MM.1S (cell line): Measurements from ENCODE around the gene TTLL5.

ENCODE experiments used
- DNase-seq: peaks from one replicate; pipeline ENCODE4 v3.0.0-alpha.2; 2015
- H2AFZ ChIP-seq: fragments of 300-600 bp; sonication (generic); 2 replicates; pipeline ENCODE4 v1.6.0; 2016; ENCODE audit warnings: antibody characterized with exemption, low read length
- H3F3A ChIP-seq: fragments of 300-600 bp; sonication (generic); 2 replicates; pipeline ENCODE4 v1.6.1; 2016; ENCODE audit warnings: mild to moderate bottlenecking, antibody characterized with exemption, low read length, moderate library complexity, mixed read lengths; ENCODE audit not compliant: insufficient read depth
- H3K27ac ChIP-seq: fragments of 300-600 bp; sonication (generic); 2 replicates; pipeline ENCODE4 v1.5.1; 2016; ENCODE audit warnings: mild to moderate bottlenecking, low read length
- H3K27me3 ChIP-seq: fragments of 300-600 bp; sonication (generic); replicated peaks from 2 replicates; pipeline ENCODE4 v1.6.0; 2016; ENCODE audit warnings: low read length; ENCODE audit not compliant: insufficient read depth
- H3K36me3 ChIP-seq: fragments of 300-600 bp; sonication (generic); replicated peaks from 2 replicates; pipeline ENCODE4 v1.6.1; 2016; ENCODE audit warnings: mild to moderate bottlenecking, low read length, mixed read lengths; ENCODE audit not compliant: insufficient read depth
- H3K4me1 ChIP-seq: fragments of 300-600 bp; sonication (generic); 2 replicates; pipeline ENCODE4 v1.6.1; 2016; ENCODE audit warnings: low read length, mixed read lengths
- H3K4me2 ChIP-seq: fragments of 300-600 bp; sonication (generic); 2 replicates; pipeline ENCODE4 v1.6.0; 2016; ENCODE audit warnings: low read depth, low read length
- H3K4me3 ChIP-seq: fragments of 300-600 bp; sonication (generic); 2 replicates; pipeline ENCODE4 v1.5.1; 2016; ENCODE audit warnings: low read length, mixed read lengths
- H3K79me2 ChIP-seq: fragments of 300-600 bp; sonication (generic); 2 replicates; pipeline ENCODE4 v1.6.1; 2016; ENCODE audit warnings: mixed run types, low read length, mixed read lengths
- H3K9ac ChIP-seq: fragments of 300-600 bp; sonication (generic); 2 replicates; pipeline ENCODE4 v1.6.1; 2016; ENCODE audit warnings: low read length, mixed read lengths
- H3K9me2 ChIP-seq: fragments of 300-600 bp; sonication (generic); replicated peaks from 2 replicates; pipeline ENCODE4 v1.6.1; 2016; ENCODE audit warnings: mild to moderate bottlenecking, low read length, mixed read lengths; ENCODE audit not compliant: insufficient read depth
- H3K9me3 ChIP-seq: fragments of 300-600 bp; sonication (generic); replicated peaks from 2 replicates; pipeline ENCODE4 v1.6.1; 2016; ENCODE audit warnings: mild to moderate bottlenecking, low read length, mixed read lengths; ENCODE audit not compliant: insufficient read depth
- H4K20me1 ChIP-seq: fragments of 300-600 bp; sonication (generic); 2 replicates; pipeline ENCODE4 v1.6.1; 2016; ENCODE audit warnings: mild to moderate bottlenecking, low read length, moderate library complexity, mixed read lengths; ENCODE audit not compliant: insufficient read depth
- EZH2 ChIP-seq: fragments of 300-600 bp; sonication (generic); optimal IDR thresholded peaks from 2 replicates; pipeline ENCODE3; 2017; ENCODE audit warnings: low read depth, mild to moderate bottlenecking, antibody characterized with exemption, low read length, mixed read lengths
- EZH2phosphoT487 ChIP-seq: fragments of 300-600 bp; sonication (generic); IDR thresholded peaks from 2 replicates; pipeline ENCODE4 v1.6.1; 2018; ENCODE audit warnings: antibody characterized with exemption, low read length
- TF ChIP-seq, protein P1 (sequence below): fragments of 300-600 bp; sonication (generic); IDR thresholded peaks from 2 replicates; pipeline ENCODE4 v1.5.1; 2016; ENCODE audit warnings: antibody characterized with exemption, low read length, mixed read lengths

Gene TTLL5

DNA sequence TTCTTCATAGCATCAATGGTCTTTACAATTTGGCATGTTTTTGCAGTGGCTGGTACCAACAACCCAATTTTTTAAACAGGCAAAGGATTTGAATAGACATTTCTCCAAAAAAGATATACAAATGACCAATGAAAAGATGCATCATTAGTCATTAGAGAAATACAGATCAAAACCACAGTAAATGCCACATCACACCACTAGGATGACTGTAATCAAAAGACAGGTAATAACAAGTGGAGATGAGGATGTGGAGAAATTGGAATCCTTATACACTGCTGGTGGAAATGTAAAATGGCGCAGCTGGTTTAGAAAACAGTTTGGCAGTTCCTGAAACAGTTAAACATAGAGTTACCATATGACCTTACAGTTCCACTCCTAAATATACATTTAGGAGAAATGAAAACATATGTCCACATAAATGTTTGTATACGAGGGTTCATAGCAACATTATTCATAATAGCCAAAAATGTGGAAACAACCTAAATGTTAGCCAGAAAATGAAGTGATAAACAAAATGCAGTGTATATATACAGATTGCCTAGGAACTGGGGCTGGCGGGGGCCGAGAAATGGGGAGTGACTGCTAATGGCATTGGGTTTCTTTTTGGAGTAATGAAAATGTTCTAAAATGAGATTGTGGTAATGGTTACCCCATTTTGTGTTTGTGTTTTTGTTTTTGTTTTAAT is 265.5 kb downstream of the TTLL5 start:
- Histone ChIP-seq H3K4me3 (no peak overlapping the region), H3K27me3 (no peaks in the 10 kb centered on the region), H3K36me3 (no peaks in the 10 kb centered on the region), H2AFZ (no peak overlapping the region), H3K9me3 (no peaks in the 10 kb centered on the region), H3F3A (no peaks in the 10 kb centered on the region), H3K27ac (no peak overlapping the region), H3K4me2 (no peak overlapping the region), H3K79me2 (no peaks in the 10 kb centered on the region), H4K20me1 (no peaks in the 10 kb centered on the region), H3K9me2 (no peaks in the 10 kb centered on the region), H3K4me1 (no peaks in the 10 kb centered on the region), H3K9ac (no peak overlapping the region)
- TF ChIP-seq EZH2phosphoT487: no peak
- TF ChIP-seq EZH2: no peak
- TF ChIP-seq, protein P1, sequence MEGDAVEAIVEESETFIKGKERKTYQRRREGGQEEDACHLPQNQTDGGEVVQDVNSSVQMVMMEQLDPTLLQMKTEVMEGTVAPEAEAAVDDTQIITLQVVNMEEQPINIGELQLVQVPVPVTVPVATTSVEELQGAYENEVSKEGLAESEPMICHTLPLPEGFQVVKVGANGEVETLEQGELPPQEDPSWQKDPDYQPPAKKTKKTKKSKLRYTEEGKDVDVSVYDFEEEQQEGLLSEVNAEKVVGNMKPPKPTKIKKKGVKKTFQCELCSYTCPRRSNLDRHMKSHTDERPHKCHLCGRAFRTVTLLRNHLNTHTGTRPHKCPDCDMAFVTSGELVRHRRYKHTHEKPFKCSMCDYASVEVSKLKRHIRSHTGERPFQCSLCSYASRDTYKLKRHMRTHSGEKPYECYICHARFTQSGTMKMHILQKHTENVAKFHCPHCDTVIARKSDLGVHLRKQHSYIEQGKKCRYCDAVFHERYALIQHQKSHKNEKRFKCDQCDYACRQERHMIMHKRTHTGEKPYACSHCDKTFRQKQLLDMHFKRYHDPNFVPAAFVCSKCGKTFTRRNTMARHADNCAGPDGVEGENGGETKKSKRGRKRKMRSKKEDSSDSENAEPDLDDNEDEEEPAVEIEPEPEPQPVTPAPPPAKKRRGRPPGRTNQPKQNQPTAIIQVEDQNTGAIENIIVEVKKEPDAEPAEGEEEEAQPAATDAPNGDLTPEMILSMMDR: no peak
- DNase-seq: no peak

GRCh38 chr14:75927564-75928087 is 266.6 kb downstream of the TTLL5 start:
- Histone ChIP-seq H3K4me2 (no peak overlapping the region), H2AFZ (no peak overlapping the region), H3K79me2 (no peaks in the 10 kb centered on the region), H3K4me1 (no peaks in the 10 kb centered on the region), H3F3A (no peaks in the 10 kb centered on the region), H3K9ac (no peak overlapping the region), H3K9me3 (no peaks in the 10 kb centered on the region), H4K20me1 (no peaks in the 10 kb centered on the region), H3K9me2 (no peaks in the 10 kb centered on the region), H3K27me3 (no peaks in the 10 kb centered on the region), H3K27ac (no peak overlapping the region), H3K36me3 (no peaks in the 10 kb centered on the region), H3K4me3 (no peak overlapping the region)
- TF ChIP-seq EZH2phosphoT487 (no peak), EZH2 (no peak)
- TF ChIP-seq, protein P1: no peak
- no peak for DNase-seq

DNA sequence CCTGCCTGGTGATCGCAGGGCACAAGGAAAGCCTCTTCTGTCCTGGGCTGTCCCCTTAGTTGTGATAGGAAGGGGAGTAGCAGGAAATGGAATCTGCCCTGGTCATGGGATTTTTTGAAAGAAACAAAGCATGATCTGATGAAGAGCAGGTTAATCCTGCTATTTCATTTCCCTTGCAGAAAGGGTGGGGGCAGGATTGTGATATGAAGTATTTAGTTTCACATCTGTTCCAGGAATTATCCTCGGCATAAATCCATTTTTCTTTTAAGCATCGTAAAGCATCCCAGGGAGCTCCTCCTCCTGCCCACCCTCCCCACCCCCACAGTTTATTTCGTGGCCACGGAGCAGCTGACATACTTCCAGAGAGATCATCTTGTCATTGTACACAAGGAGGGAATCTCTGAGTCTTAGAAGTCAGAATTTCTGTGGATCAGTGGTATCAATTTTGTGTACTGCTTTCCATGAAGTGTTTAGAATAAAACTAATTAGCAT is 267.7 kb downstream of the TTLL5 start:
- Histone ChIP-seq H3K4me2 (no peak overlapping the region), H3F3A (no peaks in the 10 kb centered on the region), H3K79me2 (no peaks in the 10 kb centered on the region), H3K9me3 (no peaks in the 10 kb centered on the region), H3K4me1 (no peaks in the 10 kb centered on the region), H3K4me3 (no peak overlapping the region), H3K36me3 (no peaks in the 10 kb centered on the region), H2AFZ (no peak overlapping the region), H3K9ac (no peak overlapping the region), H3K27ac (no peak overlapping the region), H3K27me3 (no peaks in the 10 kb centered on the region), H4K20me1 (no peaks in the 10 kb centered on the region), H3K9me2 (no peaks in the 10 kb centered on the region)
- TF ChIP-seq EZH2: no peak
- TF ChIP-seq EZH2phosphoT487: no peak
- TF ChIP-seq, protein P1: no peak
- no peak for DNase-seq
